Stimulated activated CD8-positive, alpha-beta memory T cell treated with anti-CD3 and anti-CD28 coated beads, Interleukin-4, amount 100 ng/mL, for 4 hours (primary cell): ENCODE results near the gene PTGER1.
"Not testable (repeated sequence)": the region's sequence is repeated elsewhere in the genome, so short reads cannot be mapped to it uniquely, and the experiment has no call there.

Experiments used
- DNase-seq, 2 donors: peaks; one replicate each; pipeline ENCODE4 v3.0.0-alpha.2; 2020; ENCODE audit warnings: low read depth in 2 of 2, low spot score in 1 of 2

The PTGER1 gene

DNA sequence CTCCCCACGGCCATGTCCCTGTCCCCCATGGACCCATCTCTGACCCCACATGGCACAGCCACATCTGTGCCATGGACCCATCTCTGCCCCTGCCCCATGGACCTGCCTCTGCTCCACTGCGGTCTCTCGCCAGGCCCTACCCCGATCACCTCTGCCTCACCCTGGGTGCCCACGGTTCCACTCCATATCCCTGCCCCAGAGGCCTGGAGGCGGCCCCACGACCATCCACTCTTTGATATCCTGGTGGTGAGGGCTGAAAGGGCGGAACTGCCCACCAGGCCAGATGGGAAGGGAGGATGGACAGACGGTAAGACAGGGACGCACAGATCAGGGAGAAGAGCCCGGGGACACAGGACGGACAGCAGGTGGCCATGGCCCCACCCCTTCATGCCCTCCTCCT is 327 bp downstream of the PTGER1 start:
- DNase-seq = no peak

DNA sequence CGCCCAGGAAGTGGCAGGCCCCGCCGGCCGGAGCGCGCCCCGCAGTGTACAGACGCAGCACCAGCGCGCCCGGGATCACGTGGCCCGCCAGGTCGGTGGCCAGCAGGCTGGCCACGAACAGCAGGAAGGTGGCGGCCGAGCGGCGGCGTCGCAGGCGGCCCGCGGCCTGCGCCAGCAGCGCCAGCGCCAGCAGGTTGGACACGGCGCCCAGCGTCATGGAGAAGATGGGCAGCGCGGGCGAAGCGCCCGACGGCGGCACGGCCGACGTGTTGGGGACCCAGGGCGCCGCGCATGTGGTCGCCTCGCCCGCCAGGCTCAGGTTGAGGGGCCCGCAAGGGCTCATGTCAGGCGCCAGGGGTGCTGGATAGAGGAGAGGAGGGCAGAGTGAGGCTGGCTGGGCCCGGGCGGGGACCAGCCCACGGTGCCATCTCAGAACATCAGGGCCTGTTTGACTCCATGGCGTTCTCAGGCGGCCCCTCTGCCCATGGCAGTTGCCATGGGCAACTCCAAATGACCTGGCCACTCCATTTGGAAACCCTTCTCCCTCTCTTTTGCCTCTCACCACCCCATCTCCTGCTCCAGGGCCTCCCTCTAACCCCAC is 1.1 kb downstream of the PTGER1 start:
- DNase-seq = no peak

GRCh38 chr19:14473073-14473977 is 1.8 kb downstream of the PTGER1 start:
- DNase-seq = no peak

GRCh38 chr19:14472202-14472938 is 2.8 kb downstream of the PTGER1 start:
- peak; percentile 72 to 93 for DNase-seq

GRCh38 chr19:14471436-14472187 is 3.5 kb downstream of the PTGER1 start:
- DNase-seq = no peak

DNA sequence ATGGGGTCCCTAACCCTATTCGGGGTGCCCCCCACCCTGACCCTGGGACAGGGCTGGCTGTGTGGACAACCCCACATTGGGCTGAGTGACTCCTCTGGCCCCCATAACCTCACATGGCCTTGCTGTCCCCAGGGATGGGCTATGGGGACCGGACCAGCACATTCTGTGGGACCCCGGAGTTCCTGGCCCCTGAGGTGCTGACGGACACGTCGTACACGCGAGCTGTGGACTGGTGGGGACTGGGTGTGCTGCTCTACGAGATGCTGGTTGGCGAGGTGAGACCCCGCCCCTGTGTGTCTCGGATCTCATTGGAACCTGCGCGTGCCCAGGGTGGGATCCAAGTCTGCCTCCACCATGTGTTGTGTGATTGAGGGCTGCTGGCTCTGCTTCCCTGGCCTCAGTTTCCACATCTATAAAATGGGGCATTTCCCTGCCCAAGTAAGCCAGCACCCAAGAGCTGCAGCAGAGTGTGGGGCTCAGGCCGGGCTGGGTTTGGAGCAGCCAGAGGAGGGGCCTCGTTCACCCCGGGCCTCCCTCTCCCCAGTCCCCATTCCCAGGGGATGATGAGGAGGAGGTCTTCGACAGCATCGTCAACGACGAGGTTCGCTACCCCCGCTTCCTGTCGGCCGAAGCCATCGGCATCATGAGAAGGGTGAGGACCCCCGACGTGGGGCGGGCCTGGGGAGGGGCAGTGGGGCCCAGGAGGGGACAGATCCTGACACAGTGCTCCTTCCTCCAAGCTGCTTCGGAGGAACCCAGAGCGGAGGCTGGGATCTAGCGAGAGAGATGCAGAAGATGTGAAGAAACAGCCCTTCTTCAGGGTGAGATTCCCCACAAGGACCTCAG is 4.9 kb downstream of the PTGER1 start:
- no peak for DNase-seq

- DNase-seq = no peak
These were observed 7.3 kb downstream of the PTGER1 start for GRCh38 chr19:14467816-14468215.

DNA sequence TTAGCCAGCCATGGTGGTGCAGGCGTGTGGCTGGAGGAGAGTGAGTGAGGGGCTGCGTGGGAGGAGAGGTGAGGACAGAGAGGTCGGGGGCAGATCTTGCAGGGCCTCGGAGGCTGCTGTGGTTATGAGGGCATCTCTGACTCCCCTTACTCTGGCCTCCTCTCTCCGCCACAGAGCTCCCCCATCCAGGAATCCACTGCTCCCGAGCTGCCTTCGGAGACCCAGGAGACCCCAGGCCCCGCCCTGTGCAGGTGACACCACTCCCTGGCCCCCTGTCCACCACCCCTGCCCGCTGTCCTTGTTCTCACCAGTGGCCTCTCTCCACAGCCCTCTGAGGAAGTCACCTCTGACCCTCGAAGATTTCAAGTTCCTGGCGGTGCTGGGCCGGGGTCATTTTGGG is 7.8 kb downstream of the PTGER1 start:
- no peak for DNase-seq

DNA sequence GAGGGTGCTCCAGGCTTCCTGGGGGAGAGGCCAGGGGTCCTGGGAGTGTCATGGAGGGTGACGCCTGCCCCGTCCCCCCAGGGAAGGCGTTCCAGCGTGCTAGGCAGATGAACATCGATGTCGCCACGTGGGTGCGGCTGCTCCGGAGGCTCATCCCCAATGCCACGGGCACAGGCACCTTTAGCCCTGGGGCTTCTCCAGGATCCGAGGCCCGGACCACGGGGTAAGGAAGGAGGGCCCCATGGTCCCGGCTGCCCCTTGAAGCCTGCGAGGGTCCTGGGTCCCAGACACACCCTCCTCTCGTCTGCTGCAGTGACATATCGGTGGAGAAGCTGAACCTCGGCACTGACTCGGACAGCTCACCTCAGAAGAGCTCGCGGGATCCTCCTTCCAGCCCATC is 11.4 kb downstream of the PTGER1 start:
- no peak for DNase-seq

DNA sequence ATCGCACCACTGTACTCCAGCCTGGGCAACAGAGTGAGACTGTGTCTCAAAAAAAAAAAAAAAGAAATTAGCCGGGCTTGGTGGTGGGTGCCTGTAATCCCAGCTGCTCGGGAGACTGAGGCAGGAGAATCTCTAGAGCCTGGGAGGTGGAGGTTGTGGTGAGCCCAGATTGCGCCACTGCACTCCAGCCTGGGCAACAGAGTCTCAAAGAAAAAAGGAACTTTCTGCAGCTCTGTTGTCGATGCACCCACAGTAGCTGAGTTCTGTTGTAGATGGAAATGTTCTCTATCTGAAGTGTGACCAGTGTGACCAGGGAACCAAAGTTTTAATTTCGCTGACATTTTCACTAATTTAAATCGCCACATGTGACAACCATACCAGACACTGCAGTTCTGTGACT is 12.8 kb downstream of the PTGER1 start:
- not testable (repeated sequence) for DNase-seq

DNA sequence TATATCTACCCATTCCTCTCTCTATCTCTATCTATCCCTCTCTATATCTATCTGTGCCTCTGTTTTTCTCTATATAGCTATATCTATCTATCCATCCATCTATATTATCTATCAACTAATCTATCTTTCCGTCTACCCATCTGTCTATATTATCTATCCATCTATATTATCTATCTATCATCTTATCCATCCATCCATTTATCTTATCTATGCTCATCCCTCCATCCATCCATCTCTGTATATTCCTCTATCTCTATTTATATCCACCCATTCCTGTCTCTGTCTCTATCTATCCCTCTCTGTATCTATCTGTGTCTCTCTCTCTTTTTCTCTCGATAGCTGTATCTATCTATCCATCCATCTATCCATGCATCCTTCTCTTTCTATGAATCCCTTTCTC is 14.2 kb downstream of the PTGER1 start:
- no peak for DNase-seq

DNA sequence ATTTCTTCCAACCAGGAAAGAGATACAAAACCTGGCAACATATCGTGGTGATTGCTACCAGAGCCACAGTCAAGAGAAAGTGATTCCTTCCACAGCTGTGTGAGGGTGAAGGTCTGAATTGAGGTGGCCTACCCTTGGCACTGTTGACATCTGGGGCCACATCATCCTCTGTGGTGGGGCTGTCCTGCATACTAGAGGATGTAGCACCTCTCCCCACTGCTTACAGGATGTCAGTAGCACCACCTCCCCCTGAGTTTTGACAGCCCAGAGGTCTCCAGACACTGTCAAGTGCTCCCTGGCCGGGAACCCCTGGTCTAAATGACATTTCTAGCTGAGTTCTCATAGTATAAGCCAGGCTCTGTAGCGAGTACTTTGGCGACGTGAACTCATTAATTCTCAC is 15.5 kb downstream of the PTGER1 start:
- DNase-seq = peak in 1 of 2 donors; percentile 24

GRCh38 chr19:14452303-14452702 is 22.9 kb downstream of the PTGER1 start:
- not testable (repeated sequence) for DNase-seq

DNA sequence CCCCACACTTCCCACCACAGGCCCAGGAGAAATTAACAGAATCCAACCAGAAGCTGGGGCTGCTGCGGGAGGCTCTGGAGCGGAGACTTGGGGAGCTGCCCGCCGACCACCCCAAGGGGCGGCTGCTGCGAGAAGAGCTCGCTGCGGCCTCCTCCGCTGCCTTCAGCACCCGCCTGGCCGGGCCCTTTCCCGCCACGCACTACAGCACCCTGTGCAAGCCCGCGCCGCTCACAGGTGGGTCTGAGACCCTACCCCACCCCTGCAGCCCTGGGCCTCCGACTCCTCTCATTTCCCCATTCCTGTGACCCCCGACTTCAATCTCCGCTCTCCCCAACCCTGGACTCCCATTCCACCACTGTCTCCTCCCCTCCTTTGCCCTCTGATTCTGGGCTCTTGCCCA is 24.3 kb downstream of the PTGER1 start:
- no peak for DNase-seq

GRCh38 chr19:14450168-14450874 is 24.8 kb downstream of the PTGER1 start:
- peak in 1 of 2 donors; percentile 30 for DNase-seq

- no peak for DNase-seq
These were observed 25.8 kb downstream of the PTGER1 start for GRCh38 chr19:14449321-14449720.

DNA sequence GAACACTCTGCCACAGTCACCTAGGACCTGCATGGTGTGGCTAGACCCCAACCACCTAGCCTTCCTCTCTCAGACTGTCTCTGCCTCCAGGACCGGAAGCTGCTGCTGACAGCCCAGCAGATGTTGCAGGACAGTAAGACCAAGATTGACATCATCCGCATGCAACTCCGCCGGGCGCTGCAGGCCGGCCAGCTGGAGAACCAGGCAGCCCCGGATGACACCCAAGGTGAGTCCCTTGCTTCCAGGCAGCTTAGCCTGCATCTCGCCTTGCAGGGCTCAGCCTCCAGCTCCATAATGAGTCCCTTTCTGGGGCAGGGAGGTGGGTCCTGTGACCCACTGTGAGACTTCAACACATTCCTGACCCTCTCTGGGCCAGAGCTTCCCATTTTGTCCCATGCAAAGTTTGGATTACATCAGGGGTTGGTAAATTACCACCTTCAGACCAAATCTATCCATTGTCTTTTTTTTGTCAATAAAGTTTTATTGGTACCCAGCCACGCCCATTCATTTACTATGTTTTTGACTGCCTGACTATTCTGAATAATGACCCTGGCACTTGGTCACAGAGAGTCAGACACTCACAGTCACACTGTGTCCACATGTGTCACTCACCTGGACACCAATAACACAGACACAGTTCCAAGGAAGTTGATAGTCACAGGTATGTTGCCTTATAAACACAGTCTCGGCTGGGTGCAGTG is 28.7 kb downstream of the PTGER1 start:
- DNase-seq = no peak

GRCh38 chr19:14443632-14444216 is 31.4 kb downstream of the PTGER1 start:
- DNase-seq = no peak
